OCI-LY1 (cell line): ENCODE measurements around the gene CNTNAP2.
"Not testable (repeated sequence)": the region's sequence is repeated elsewhere in the genome, so short reads cannot be mapped to it uniquely, and the experiment has no call there.

ENCODE experiments used
- EZH2 ChIP-seq: fragments of 200-600 bp; sonication (generic), shearing (Covaris generic); IDR thresholded peaks from 2 replicates; pipeline ENCODE4 v1.8.0; 2017; ENCODE audit warnings: borderline replicate concordance, mixed run types, mild to moderate bottlenecking, antibody characterized with exemption, low read length, moderate library complexity, mixed read lengths
- TF ChIP-seq, protein P1 (sequence below): fragments of 200-600 bp; sonication (generic), shearing (Covaris generic); IDR thresholded peaks from 2 replicates; pipeline ENCODE4 v1.5.1; 2017; ENCODE audit warnings: mild to moderate bottlenecking, antibody characterized with exemption, low read length, moderate library complexity, mixed read lengths

DNA sequence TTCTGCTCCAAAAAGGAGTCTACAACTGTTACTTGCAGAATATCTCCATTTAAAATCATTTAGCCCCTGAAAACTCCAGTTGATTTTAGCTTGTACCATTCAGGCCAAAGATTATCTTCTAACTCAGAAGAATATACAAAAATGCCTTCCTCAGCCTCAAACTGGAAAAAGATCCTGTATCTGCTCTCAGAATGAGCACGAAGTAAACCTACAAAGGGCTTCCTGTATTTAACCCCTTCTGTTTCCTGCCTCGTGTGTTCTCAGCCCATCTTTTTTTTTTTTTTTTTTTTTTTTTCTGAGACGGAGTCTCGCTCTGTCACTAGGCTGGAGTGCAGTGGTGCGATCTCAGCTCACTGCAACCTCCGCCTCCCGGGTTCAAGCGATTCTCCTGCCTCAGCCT lies 2334.9 kb downstream of the CNTNAP2 start:
- TF ChIP-seq, protein P1, sequence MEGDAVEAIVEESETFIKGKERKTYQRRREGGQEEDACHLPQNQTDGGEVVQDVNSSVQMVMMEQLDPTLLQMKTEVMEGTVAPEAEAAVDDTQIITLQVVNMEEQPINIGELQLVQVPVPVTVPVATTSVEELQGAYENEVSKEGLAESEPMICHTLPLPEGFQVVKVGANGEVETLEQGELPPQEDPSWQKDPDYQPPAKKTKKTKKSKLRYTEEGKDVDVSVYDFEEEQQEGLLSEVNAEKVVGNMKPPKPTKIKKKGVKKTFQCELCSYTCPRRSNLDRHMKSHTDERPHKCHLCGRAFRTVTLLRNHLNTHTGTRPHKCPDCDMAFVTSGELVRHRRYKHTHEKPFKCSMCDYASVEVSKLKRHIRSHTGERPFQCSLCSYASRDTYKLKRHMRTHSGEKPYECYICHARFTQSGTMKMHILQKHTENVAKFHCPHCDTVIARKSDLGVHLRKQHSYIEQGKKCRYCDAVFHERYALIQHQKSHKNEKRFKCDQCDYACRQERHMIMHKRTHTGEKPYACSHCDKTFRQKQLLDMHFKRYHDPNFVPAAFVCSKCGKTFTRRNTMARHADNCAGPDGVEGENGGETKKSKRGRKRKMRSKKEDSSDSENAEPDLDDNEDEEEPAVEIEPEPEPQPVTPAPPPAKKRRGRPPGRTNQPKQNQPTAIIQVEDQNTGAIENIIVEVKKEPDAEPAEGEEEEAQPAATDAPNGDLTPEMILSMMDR: not testable (repeated sequence)
- not testable (repeated sequence) for TF ChIP-seq EZH2
